Upper lobe of left lung (tissue), 6 donors: ENCODE measurements around the gene ILF3. TPM values are rescaled to one million over a fixed set of nuclear protein-coding genes. Genes with fewer than 3 reads are reported as not detected.

ENCODE experiments used
- ATAC-seq, 2 donors: fragments of 200-7000 bp; cut with Tn5 transposase; one replicate each; pipeline ENCODE4 v1.9.1; 2022; ENCODE audit warnings: mild to moderate bottlenecking in 2 of 2, moderate library complexity in 2 of 2; ENCODE audit not compliant: low FRiP score in 2 of 2
- DNase-seq, 2 donors: peaks; one replicate each; pipeline ENCODE4 v3.0.0-alpha.2; 2019 to 2020
- H3K27ac ChIP-seq, 4 donors: fragments of 200-600 bp; sonication (generic); one replicate each; pipeline ENCODE4 v1.5.1; 2016 to 2019
- H3K27me3 ChIP-seq, 4 donors: fragments of 200-600 bp; sonication (generic); one replicate each; pipeline ENCODE4 v1.5.1; 2017 to 2019
- H3K36me3 ChIP-seq, 4 donors: fragments of 200-600 bp; sonication (generic); one replicate each; pipeline ENCODE4 v1.5.1; 2016 to 2019
- H3K4me1 ChIP-seq, 4 donors: fragments of 200-600 bp; sonication (generic); one replicate each; pipeline ENCODE4 v1.5.1; 2018 to 2019
- H3K4me3 ChIP-seq, 4 donors: fragments of 200-600 bp; sonication (generic); one replicate each; pipeline ENCODE4 v1.5.1; 2017 to 2019; ENCODE audit warnings: mild to moderate bottlenecking in 2 of 4, moderate library complexity in 1 of 4
- H3K9me3 ChIP-seq, 4 donors: fragments of 200-600 bp; sonication (generic); one replicate each; pipeline ENCODE4 v1.5.1; 2018 to 2019
- EP300 ChIP-seq, 4 donors: sonication (generic); formaldehyde crosslinking; IDR thresholded peaks; one replicate each; pipeline ENCODE4 v1.5.1; 2017; ENCODE audit warnings: antibody characterized with exemption in 4 of 4, control low read depth in 2 of 4
- POLR2A ChIP-seq, 4 donors: fragments of 450-650 bp; IDR thresholded peaks; one replicate each; pipeline ENCODE4 v1.5.1; 2016 to 2017; ENCODE audit warnings: antibody characterized with exemption in 4 of 4, mild to moderate bottlenecking in 2 of 4
- POLR2AphosphoS5 ChIP-seq, 2 donors: sonication (generic); formaldehyde crosslinking; IDR thresholded peaks; one replicate each; pipeline ENCODE4 v1.5.1; 2017; ENCODE audit warnings: antibody characterized with exemption in 2 of 2
- WGBS, 2 donors: methylation state at CpG; one replicate each; pipeline ENCODE4 v1.1.5; 2017 to 2018; 5-methylcytosine and 5-hydroxymethylcytosine counted together
- total RNA-seq, 6 donors: library from RNA; depleted of rRNA in 4 of 6; stranded (reverse); fragments of >200 nt in 4 of 6; gene quantifications; one replicate each; pipeline versions ENCODE4 v1.1.0 to v1.2.1, GENCODE V29; 2016 to 2021
- TF ChIP-seq, protein P1 (sequence below), 6 experiments: fragments of 450-650 bp in 4 of 6; fragments of 200-600 bp in 2 of 6; sonication (generic) in 2 of 6; IDR thresholded peaks; one replicate each; pipeline ENCODE4 v1.5.1; 2016 to 2019; ENCODE audit warnings: antibody characterized with exemption in 6 of 6
- donor health status: DM: no; HTN: no; CAD: no; lungs with moderate emphysema.
- donor health status: DM: no; HTN: yes; CAD: no; lungs with severe emphysema.

ILF3 gene
- total RNA-seq, 6 donors from 2014 or later = 121 to 193 (median 169) TPM

DNA sequence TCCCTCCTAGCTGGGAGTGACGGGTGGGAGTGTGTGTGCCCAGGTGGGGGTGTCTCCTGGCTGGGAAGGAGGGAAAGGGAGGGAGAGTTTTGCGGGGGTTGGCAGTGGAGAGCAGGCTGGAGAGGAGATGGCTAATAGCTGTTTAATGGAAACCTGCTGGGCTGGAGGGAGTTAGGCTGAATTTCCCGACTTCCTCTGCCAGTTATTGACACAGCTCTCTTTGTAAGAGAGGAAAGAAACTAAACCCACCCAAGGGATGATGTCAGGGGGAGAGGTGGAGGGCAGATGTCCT, 10.2 kb upstream of the ILF3 start:
- peak overlapping the region; percentile 51 to 75 (median 56) for H3K27ac ChIP-seq
- no peak for DNase-seq
- H3K27me3 ChIP-seq = no peaks in the 10 kb centered on the region
- H3K9me3 ChIP-seq = no peaks in the 10 kb centered on the region
- H3K4me1 ChIP-seq = peaks cover 18 to 42% (median 29%) of the 10 kb centered on the region in 4 donors
- no peak for ATAC-seq
- TF ChIP-seq, protein P1, sequence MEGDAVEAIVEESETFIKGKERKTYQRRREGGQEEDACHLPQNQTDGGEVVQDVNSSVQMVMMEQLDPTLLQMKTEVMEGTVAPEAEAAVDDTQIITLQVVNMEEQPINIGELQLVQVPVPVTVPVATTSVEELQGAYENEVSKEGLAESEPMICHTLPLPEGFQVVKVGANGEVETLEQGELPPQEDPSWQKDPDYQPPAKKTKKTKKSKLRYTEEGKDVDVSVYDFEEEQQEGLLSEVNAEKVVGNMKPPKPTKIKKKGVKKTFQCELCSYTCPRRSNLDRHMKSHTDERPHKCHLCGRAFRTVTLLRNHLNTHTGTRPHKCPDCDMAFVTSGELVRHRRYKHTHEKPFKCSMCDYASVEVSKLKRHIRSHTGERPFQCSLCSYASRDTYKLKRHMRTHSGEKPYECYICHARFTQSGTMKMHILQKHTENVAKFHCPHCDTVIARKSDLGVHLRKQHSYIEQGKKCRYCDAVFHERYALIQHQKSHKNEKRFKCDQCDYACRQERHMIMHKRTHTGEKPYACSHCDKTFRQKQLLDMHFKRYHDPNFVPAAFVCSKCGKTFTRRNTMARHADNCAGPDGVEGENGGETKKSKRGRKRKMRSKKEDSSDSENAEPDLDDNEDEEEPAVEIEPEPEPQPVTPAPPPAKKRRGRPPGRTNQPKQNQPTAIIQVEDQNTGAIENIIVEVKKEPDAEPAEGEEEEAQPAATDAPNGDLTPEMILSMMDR (IDR thresholded peaks at IDR 0.05) = no peak
- TF ChIP-seq POLR2AphosphoS5 (IDR thresholded peaks at IDR 0.05) = no peak
- TF ChIP-seq EP300 (IDR thresholded peaks at IDR 0.05) = no peak
- no peak for TF ChIP-seq POLR2A (IDR thresholded peaks at IDR 0.05)
- WGBS, 2 donors = 20 to 40% methylated on average over 3 of the region's 3 CpGs
- H3K36me3 ChIP-seq = peaks cover 27 to 48% (median 41%) of the 10 kb centered on the region in 4 donors
- H3K4me3 ChIP-seq = no peak overlapping the region

DNA sequence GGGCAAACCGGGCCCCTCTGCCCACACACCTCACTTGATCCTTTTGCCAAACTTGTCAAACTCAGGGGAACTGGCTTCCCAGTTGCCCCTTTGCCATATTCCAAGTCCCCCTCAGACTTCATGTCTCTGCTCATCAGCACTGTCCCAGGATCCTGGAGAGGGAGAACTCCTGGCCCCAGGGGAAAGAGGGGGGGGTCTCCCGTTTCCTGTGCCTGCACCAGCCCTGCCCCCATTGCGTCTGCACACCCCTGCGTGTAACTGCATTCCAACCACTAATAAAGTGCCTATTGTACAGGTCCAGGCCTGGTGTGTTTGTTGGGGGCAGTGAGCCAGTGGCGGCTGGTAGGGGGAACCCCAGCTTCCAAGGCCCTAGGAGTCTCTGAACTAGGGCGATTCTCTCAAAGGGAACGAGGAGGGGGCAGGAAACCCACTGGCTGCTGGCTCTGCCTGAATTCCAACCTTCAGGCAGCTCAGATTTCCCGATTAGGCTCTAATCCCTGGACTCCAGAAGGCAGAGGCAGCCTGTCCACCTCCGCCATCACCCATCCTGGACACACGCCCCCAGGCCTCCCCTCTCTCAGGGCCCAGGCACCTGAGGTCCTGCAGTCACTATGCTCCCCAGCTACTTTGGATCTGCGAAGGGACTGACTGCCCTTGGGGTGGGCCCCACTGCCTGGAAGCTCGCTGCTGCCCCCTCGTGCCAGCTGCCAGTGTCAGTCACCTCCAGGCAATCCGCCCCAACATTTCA, 9.7 kb upstream of the ILF3 start:
- Histone ChIP-seq H3K4me3 (no peak overlapping the region), H3K36me3 (peaks cover 23 to 42% (median 35%) of the 10 kb centered on the region in 4 donors), H3K27me3 (no peaks in the 10 kb centered on the region), H3K4me1 (peaks cover 18 to 37% (median 27%) of the 10 kb centered on the region in 4 donors), H3K9me3 (no peaks in the 10 kb centered on the region), H3K27ac (peak overlapping the region; percentile 51 to 75 (median 56))
- 6 to 9% methylated on average over 8 to 14 of the region's 14 CpGs for WGBS, 2 donors
- peak; percentile 91 to 94 for ATAC-seq
- TF ChIP-seq, protein P1 (IDR thresholded peaks at IDR 0.05) = peak; percentile 80 to 94 (median 87)
- no peak for TF ChIP-seq POLR2A (IDR thresholded peaks at IDR 0.05)
- DNase-seq = peak; percentile 89 to 94

DNA sequence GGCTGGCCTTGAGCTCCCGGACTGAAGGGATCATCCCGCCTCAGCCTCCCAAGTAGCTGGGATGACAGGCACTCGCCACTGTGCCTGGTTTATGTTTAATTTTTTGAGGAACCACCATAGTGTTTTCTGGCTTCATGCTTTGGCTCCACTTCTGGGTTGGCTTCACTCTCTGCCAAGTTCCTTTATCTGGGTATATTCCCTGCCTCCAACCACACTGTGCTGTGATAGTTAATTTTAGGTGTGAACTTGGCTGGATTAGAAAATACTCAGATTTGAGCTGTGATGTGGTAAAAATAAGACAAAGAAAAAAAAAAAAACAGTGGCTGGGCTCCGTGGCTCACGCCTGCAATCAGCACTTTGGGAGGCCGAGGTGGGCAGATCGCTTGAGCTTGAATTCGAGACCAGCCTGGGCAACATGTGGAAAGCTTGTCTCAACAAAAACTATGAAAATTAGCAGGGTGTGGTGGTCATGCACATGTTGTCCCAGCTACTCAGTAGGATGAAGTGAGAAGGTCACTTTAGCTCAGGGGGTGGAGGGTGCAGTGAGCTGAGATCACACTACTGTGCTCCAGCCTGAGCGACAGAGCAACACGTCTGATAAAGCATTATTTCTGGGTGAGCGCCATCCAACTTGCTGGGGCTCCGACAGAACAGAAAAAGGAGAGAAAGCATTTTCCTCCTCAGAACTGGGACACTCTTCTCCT, 7.5 kb upstream of the ILF3 start:
- WGBS, 2 donors = 78 to 84% methylated on average over 12 of the region's 12 CpGs
- no peak overlapping the region for H3K4me3 ChIP-seq
- TF ChIP-seq EP300 (IDR thresholded peaks at IDR 0.05) (no peak), POLR2AphosphoS5 (IDR thresholded peaks at IDR 0.05) (no peak)
- TF ChIP-seq, protein P1 (IDR thresholded peaks at IDR 0.05) = no peak
- no peak overlapping the region for H3K27ac ChIP-seq
- no peak for DNase-seq
- peaks cover 18 to 36% (median 25%) of the 10 kb centered on the region in 4 donors for H3K4me1 ChIP-seq
- ATAC-seq = no peak
- no peaks in the 10 kb centered on the region for H3K27me3 ChIP-seq
- H3K9me3 ChIP-seq = no peaks in the 10 kb centered on the region
- H3K36me3 ChIP-seq = peaks cover 7 to 23% (median 16%) of the 10 kb centered on the region in 4 donors

DNA sequence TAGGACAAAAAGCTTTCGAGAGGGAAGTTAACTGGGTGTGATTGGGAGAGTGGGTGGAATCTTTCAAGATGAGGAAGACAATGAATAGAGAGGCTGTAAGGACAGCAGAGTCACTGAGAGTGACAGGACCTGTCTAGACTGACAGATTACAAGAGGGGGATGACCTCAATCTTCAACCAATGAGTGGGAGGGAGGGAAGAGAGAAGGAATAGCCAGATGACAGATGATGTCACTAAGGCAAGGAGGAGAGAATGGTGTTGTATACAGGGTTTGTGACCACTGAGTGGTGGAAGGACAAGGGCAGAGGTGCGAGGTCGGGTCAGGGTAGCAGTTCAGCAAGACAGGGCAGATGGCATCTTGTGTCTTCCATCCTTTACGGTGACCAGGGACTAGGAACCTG, 5.8 kb upstream of the ILF3 start:
- no peaks in the 10 kb centered on the region for H3K27me3 ChIP-seq
- H3K9me3 ChIP-seq = no peaks in the 10 kb centered on the region
- peaks cover 0 to 9% (median under 1%) of the 10 kb centered on the region in 4 donors for H3K36me3 ChIP-seq
- no peak overlapping the region for H3K27ac ChIP-seq
- 83 to 85% methylated on average over 4 of the region's 4 CpGs for WGBS, 2 donors
- ATAC-seq (peak in 1 of 2 donors; percentile 25), DNase-seq (no peak)
- peaks cover 24 to 32% (median 26%) of the 10 kb centered on the region in 4 donors for H3K4me1 ChIP-seq
- TF ChIP-seq EP300 (IDR thresholded peaks at IDR 0.05) (no peak), POLR2AphosphoS5 (IDR thresholded peaks at IDR 0.05) (no peak), POLR2A (IDR thresholded peaks at IDR 0.05) (no peak)
- TF ChIP-seq, protein P1 (IDR thresholded peaks at IDR 0.05) = no peak
- H3K4me3 ChIP-seq = no peak overlapping the region
